GM12878 (cell line): ENCODE results near the gene GSTM2. TPM values are rescaled to one million over a fixed set of nuclear protein-coding genes. Genes with fewer than 3 reads are reported as not detected.
"Not testable (repeated sequence)": the region's sequence is repeated elsewhere in the genome, so short reads cannot be mapped to it uniquely, and the experiment has no call there.

Experiments used
- ATAC-seq: fragments of 200-7000 bp; cut with Tn5 transposase; 3 replicates; pipeline ENCODE4 v1.9.1; 2020; ENCODE audit warnings: mild to moderate bottlenecking, moderate library complexity
- BruUV-seq: library from RNA; stranded (reverse); fragments of 400-500 nt; replicated peaks from 2 replicates; lab custom pipeline; 2021; lab: Mats Ljungman, UMichigan
- CTCF ChIA-PET: fragments of 300-600 bp; sonication (Branson Sonifier 250); formaldehyde crosslinking; extraction: SDS; loops from one replicate; lab custom pipeline; 2021; ENCODE audit warnings: inconsistent platforms; lab: Yijun Ruan, JAX
- POLR2A ChIA-PET: fragments of 350-600 bp; formaldehyde crosslinking; extraction: SDS; loops from one replicate; lab custom pipeline; 2021; ENCODE audit warnings: inconsistent platforms; lab: Charles Lee
- RAD21 ChIA-PET: fragments of 300-600 bp; sonication (Branson Sonifier 250); formaldehyde crosslinking; loops from one replicate; lab custom pipeline; 2023; ENCODE audit warnings: antibody characterized with exemption; ENCODE audit not compliant: unreplicated experiment; lab: Charles Lee
- SMC1A ChIA-PET: fragments of 300-600 bp; sonication (Branson Sonifier 250); formaldehyde crosslinking; loops from one replicate; lab custom pipeline; 2023; ENCODE audit not compliant: unreplicated experiment, uncharacterized antibody; lab: Charles Lee
- DNase-seq: peaks from one replicate; pipeline ENCODE4 v3.0.0-alpha.2; 2011; ENCODE audit warnings: low read depth, low spot score
- FAIRE-seq: peaks from 3 replicates; lab custom pipeline; 2011; peaks lifted over from hg19 to GRCh38; lab: Jason Lieb, UNC
- H2AFZ ChIP-seq: 2 replicates; pipeline ENCODE4 v1.6.0; 2011; ENCODE audit warnings: low read depth, low read length, control low read depth; ENCODE audit not compliant: control insufficient read depth
- H3K27ac ChIP-seq: 2 replicates; pipeline ENCODE4 v1.5.1; 2011; ENCODE audit warnings: control low read depth; ENCODE audit not compliant: control insufficient read depth, insufficient read depth
- H3K27me3 ChIP-seq, 2 experiments: replicated peaks in 1 of 2; 2 replicates each; pipeline versions ENCODE4 v1.6.0 to v1.6.1; 2011; ENCODE audit warnings: low read length in 1 of 2; ENCODE audit not compliant: control insufficient read depth in 2 of 2, insufficient read depth in 2 of 2
- H3K36me3 ChIP-seq, 2 experiments: 2 replicates each; pipeline ENCODE4 v1.5.1; 2011; ENCODE audit warnings: low read length in 1 of 2; ENCODE audit not compliant: control insufficient read depth in 2 of 2, insufficient read depth in 2 of 2
- H3K4me1 ChIP-seq: 2 replicates; pipeline ENCODE4 v1.6.1; 2011; ENCODE audit warnings: mild to moderate bottlenecking, low read length, moderate library complexity, mixed read lengths; ENCODE audit not compliant: control insufficient read depth, insufficient read depth
- H3K4me2 ChIP-seq: 2 replicates; pipeline ENCODE4 v1.6.0; 2011; ENCODE audit warnings: control low read depth; ENCODE audit not compliant: control insufficient read depth, insufficient read depth
- H3K4me3 ChIP-seq: fragments of 200-600 bp; sonication (generic); 2 replicates; pipeline ENCODE4 v1.5.1; 2016
- H3K79me2 ChIP-seq: 2 replicates; pipeline ENCODE4 v1.6.0; 2011; ENCODE audit warnings: low read length; ENCODE audit not compliant: control insufficient read depth, insufficient read depth
- H3K9ac ChIP-seq: 2 replicates; pipeline ENCODE4 v1.8.0; 2011; ENCODE audit warnings: low read length, control low read depth, mixed read lengths; ENCODE audit not compliant: control insufficient read depth, insufficient read depth
- H3K9me3 ChIP-seq: replicated peaks from 3 replicates; pipeline ENCODE4 v1.5.1; 2011; ENCODE audit warnings: mild to moderate bottlenecking, low read length; ENCODE audit not compliant: control insufficient read depth, insufficient read depth
- H4K20me1 ChIP-seq: 2 replicates; pipeline ENCODE4 v1.6.0; 2011; ENCODE audit not compliant: control insufficient read depth, insufficient read depth
- CHD4 ChIP-seq: fragments of 200-600 bp; sonication (generic); IDR thresholded peaks from 2 replicates; pipeline ENCODE4 v1.6.1; 2016; ENCODE audit warnings: mild to moderate bottlenecking
- HDAC6 ChIP-seq: fragments of 200-600 bp; sonication (generic); IDR thresholded peaks from one replicate; pipeline ENCODE4 v1.8.0; 2017; ENCODE audit warnings: antibody characterized with exemption; ENCODE audit not compliant: unreplicated experiment
- MYB ChIP-seq: fragments of 150-350 bp; IDR thresholded peaks from 2 replicates; pipeline ENCODE4 v1.6.1; 2014; ENCODE audit warnings: mild to moderate bottlenecking, low read depth, low read length, borderline replicate concordance
- RFX5 ChIP-seq: IDR thresholded peaks from 2 replicates; pipeline ENCODE4 v1.6.1; 2011; ENCODE audit warnings: low read depth, low read length, improper control_type of control experiment
- ZNF384 ChIP-seq: IDR thresholded peaks from 2 replicates; pipeline ENCODE4 v1.6.1; 2012; ENCODE audit warnings: low read depth, mild to moderate bottlenecking, low read length, improper control_type of control experiment, borderline replicate concordance
- ZZZ3 ChIP-seq: IDR thresholded peaks from 2 replicates; pipeline ENCODE4 v1.6.1; 2011; ENCODE audit warnings: low read depth; ENCODE audit not compliant: control insufficient read depth, insufficient read length
- WGBS: methylation state at CpG from one replicate; pipeline ENCODE4 v1.1.6; 2016; ENCODE audit warnings: low lambda C conversion rate; ENCODE audit not compliant: insufficient replicate concordance, insufficient coverage; ENCODE audit errors: missing lambda C conversion rate; 5-methylcytosine and 5-hydroxymethylcytosine counted together
- in situ Hi-C: fragments of 300-500 bp; cut with MboI; formaldehyde crosslinking; loops from 9 replicates; pipeline ENCODE4 v1.14.3; 2018; ENCODE audit warnings: mixed read lengths
- intact Hi-C: fragments of 100-400 bp; cut with micrococcal nuclease; formaldehyde crosslinking; loops from one replicate; pipeline ENCODE4 v1.14.2; 2022; ENCODE audit not compliant: unreplicated experiment
- polyA plus RNA-seq, 11 experiments: library from polyadenylated mRNA; depleted of rRNA in 4 of 11; unstranded in 6 of 11; stranded (reverse) in 5 of 11; fragments of >200 nt; fragmentation: Nextera tagmentation in 4 of 11; fragmentation: Illumina TruSeq in 1 of 11; extraction: Ambion mirVana in 4 of 11; extraction: Trizol in 1 of 11; gene quantifications; 1 replicate in 1 of 11; 2 replicates in 10 of 11; pipeline versions ENCODE4 v1.2.1 to v1.2.3, GENCODE V29; 2011 to 2016; ENCODE audit warnings: inconsistent platforms in 2 of 11, missing spikeins in 2 of 11, low read depth in 1 of 11
- total RNA-seq, 4 experiments: library from RNA; depleted of rRNA in 3 of 4; stranded (reverse); fragments of >200 nt in 3 of 4; fragmentation: Illumina TruSeq in 1 of 4; extraction: Trizol in 1 of 4; gene quantifications; 2 replicates each; pipeline versions ENCODE4 v1.2.1 to v1.2.3, GENCODE V29; 2013 to 2021
- TF ChIP-seq, protein P1 (sequence below): IDR thresholded peaks from 2 replicates; pipeline ENCODE4 v1.6.1; 2012; ENCODE audit warnings: low read depth, low read length, improper control_type of control experiment

GSTM2 gene
- total and polyA plus RNA-seq, 10 of the 15 experiments (the other 5 are each of a cell fraction or from before 2014, with no cell fraction given) = 8.3 to 32.3 (median 20.2) TPM

GRCh38 chr1:109691759-109692158 lies 23.9 kb downstream of the GSTM2 start:
- 94% methylated on average over 2 of the region's 6 CpGs for WGBS
- ChIA-PET RAD21 (no interaction called here), POLR2A (no interaction called here), CTCF (no interaction called here), SMC1A (no interaction called here)
- no peak for ATAC-seq
- H2AFZ ChIP-seq = no peak overlapping the region
- DNase-seq = no peak
- H3K4me1 ChIP-seq = no peaks in the 10 kb centered on the region
- no peak overlapping the region for H3K4me3 ChIP-seq
- H3K27me3 ChIP-seq = no peaks in the 10 kb centered on the region
- H3K9ac ChIP-seq = no peak overlapping the region
- intact Hi-C loops = no loop called here
- H3K4me2 ChIP-seq = no peak overlapping the region
- H3K27ac ChIP-seq = no peak overlapping the region
- no peak for TF ChIP-seq ZNF384
- TF ChIP-seq ZZZ3 = no peak
- TF ChIP-seq, protein P1, sequence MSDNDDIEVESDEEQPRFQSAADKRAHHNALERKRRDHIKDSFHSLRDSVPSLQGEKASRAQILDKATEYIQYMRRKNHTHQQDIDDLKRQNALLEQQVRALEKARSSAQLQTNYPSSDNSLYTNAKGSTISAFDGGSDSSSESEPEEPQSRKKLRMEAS = no peak
- TF ChIP-seq RFX5 = no peak
- TF ChIP-seq HDAC6 = no peak
- no peak for TF ChIP-seq MYB
- no peak for TF ChIP-seq CHD4
- FAIRE-seq = no peak
- no peaks in the 10 kb centered on the region for H3K9me3 ChIP-seq
- no peaks in the 10 kb centered on the region for H3K36me3 ChIP-seq
- H4K20me1 ChIP-seq = no peaks in the 10 kb centered on the region
- BruUV-seq = no TSS peak
- in situ Hi-C loops = no loop called here
- no peaks in the 10 kb centered on the region for H3K79me2 ChIP-seq

DNA sequence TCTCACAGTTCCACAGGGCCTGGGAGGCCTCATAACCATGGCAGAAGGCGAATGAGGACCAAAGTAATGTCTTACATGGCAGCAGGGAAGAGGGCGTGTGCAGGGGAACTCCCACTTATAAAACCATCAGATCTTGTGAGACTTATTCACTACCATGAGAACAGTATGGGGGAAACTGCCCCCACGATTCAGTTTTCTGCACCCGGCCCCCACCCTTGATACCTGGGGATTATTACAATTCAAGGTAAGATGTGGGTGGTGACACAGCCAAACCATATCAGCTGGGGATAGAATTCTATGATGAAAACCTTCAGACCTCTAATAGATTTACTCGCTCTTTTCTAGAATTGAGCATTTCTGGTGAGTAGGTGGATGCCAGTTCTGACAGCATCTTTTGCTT lies 26.5 kb downstream of the GSTM2 start:
- H3K27me3 ChIP-seq, in situ Hi-C loops, ATAC-seq, H2AFZ ChIP-seq, H3K9me3 ChIP-seq, H3K9ac ChIP-seq, BruUV-seq, CTCF ChIA-PET, H3K4me1 ChIP-seq, H4K20me1 ChIP-seq, intact Hi-C loops, POLR2A ChIA-PET, DNase-seq, H3K79me2 ChIP-seq, H3K4me2 ChIP-seq, H3K27ac ChIP-seq, RAD21 ChIA-PET, SMC1A ChIA-PET, FAIRE-seq, H3K36me3 ChIP-seq, H3K4me3 ChIP-seq: not testable (repeated sequence)
- 93% methylated on average over 3 of the region's 5 CpGs for WGBS

- DNase-seq, H3K4me2 ChIP-seq, H3K4me3 ChIP-seq, H3K36me3 ChIP-seq, RAD21 ChIA-PET, in situ Hi-C loops, H3K9ac ChIP-seq, H3K4me1 ChIP-seq, H3K9me3 ChIP-seq, ATAC-seq, H4K20me1 ChIP-seq, H2AFZ ChIP-seq, intact Hi-C loops, H3K27ac ChIP-seq, BruUV-seq, H3K79me2 ChIP-seq, FAIRE-seq, POLR2A ChIA-PET, H3K27me3 ChIP-seq, SMC1A ChIA-PET: not testable (repeated sequence)
- CTCF ChIA-PET = interaction anchor here (1.1 kb wide), 1 partner anchor 55 kb away, joined by 3 read pairs; no protein-coding TSS in a partner anchor
- 100% methylated on average over 3 of the region's 3 CpGs for WGBS
Measured at GRCh38 chr1:109695138-109695537, 27.3 kb downstream of the GSTM2 start.
